Neuronal stem cell (in vitro differentiated cells): Measurements from ENCODE around the gene UNC13C.

Experiments used
- DNase-seq: peaks from one replicate; pipeline ENCODE4 v3.0.0-alpha.2; 2013; ENCODE audit warnings: low spot score
- H2AFZ ChIP-seq: one replicate; pipeline ENCODE4 v1.6.1; 2013; ENCODE audit warnings: mild to moderate bottlenecking, low read length, inconsistent platforms
- H2AK5ac ChIP-seq: 2 replicates; pipeline ENCODE4 v1.6.1; 2013; ENCODE audit warnings: low read depth, mild to moderate bottlenecking, inconsistent platforms, low read length, moderate library complexity, mixed read lengths
- H2BK120ac ChIP-seq: 2 replicates; pipeline ENCODE4 v1.6.1; 2013; ENCODE audit warnings: low read depth, mild to moderate bottlenecking, inconsistent platforms, low read length, moderate library complexity, mixed read lengths
- H2BK12ac ChIP-seq: one replicate; pipeline ENCODE4 v1.6.1; 2013; ENCODE audit warnings: low read length, inconsistent platforms
- H2BK15ac ChIP-seq: 2 replicates; pipeline ENCODE4 v1.6.1; 2013; ENCODE audit warnings: mild to moderate bottlenecking, low read length, inconsistent platforms, mixed read lengths
- H2BK5ac ChIP-seq: one replicate; pipeline ENCODE4 v1.6.1; 2013; ENCODE audit warnings: inconsistent platforms, mild to moderate bottlenecking, low read length, moderate library complexity
- H3K14ac ChIP-seq: one replicate; pipeline ENCODE4 v1.6.1; 2013; ENCODE audit warnings: low read length, inconsistent platforms
- H3K18ac ChIP-seq: 2 replicates; pipeline ENCODE4 v1.6.1; 2013; ENCODE audit warnings: low read length, inconsistent platforms
- H3K23ac ChIP-seq: 2 replicates; pipeline ENCODE4 v1.6.1; 2013; ENCODE audit warnings: low read depth, mild to moderate bottlenecking, mixed read lengths, low read length, inconsistent platforms; ENCODE audit not compliant: poor library complexity
- H3K27ac ChIP-seq: replicated peaks from 3 replicates; pipeline ENCODE4 v1.5.1; 2013; ENCODE audit warnings: low read length, inconsistent platforms
- H3K27me3 ChIP-seq, 3 experiments: 2 replicates each; pipeline ENCODE4 v1.6.1; 2013; ENCODE audit warnings: low read length in 3 of 3, mild to moderate bottlenecking in 2 of 3, inconsistent platforms in 1 of 3, low read depth in 1 of 3, mixed read lengths in 1 of 3, moderate library complexity in 1 of 3; ENCODE audit not compliant: control insufficient read depth in 3 of 3, insufficient read depth in 3 of 3
- H3K36me3 ChIP-seq, 2 donors: replicated peaks in 1 of 2; 2 replicates each; pipeline ENCODE4 v1.6.1; 2013; ENCODE audit warnings: low read length in 2 of 2; ENCODE audit not compliant: control insufficient read depth in 2 of 2, insufficient read depth in 2 of 2
- H3K4ac ChIP-seq: 2 replicates; pipeline ENCODE4 v1.6.1; 2013; ENCODE audit warnings: inconsistent platforms, mild to moderate bottlenecking, low read length, moderate library complexity
- H3K4me1 ChIP-seq, 2 donors: 1 replicate in 1 of 2; 2 replicates in 1 of 2; pipeline ENCODE4 v1.6.1; 2013; ENCODE audit warnings: low read length in 2 of 2, low read depth in 1 of 2; ENCODE audit not compliant: control insufficient read depth in 2 of 2, insufficient read depth in 1 of 2
- H3K4me2 ChIP-seq: one replicate; pipeline ENCODE4 v1.6.1; 2013; ENCODE audit warnings: mild to moderate bottlenecking, low read length, inconsistent platforms; ENCODE audit not compliant: insufficient read depth, poor library complexity, severe bottlenecking
- H3K4me3 ChIP-seq, 2 donors: 2 replicates each; pipeline ENCODE4 v1.5.1; 2013; ENCODE audit warnings: low read length in 2 of 2, mild to moderate bottlenecking in 2 of 2, inconsistent platforms in 1 of 2, moderate library complexity in 1 of 2
- H3K79me1 ChIP-seq: one replicate; pipeline ENCODE4 v1.6.1; 2013; ENCODE audit warnings: low read depth, mild to moderate bottlenecking, inconsistent platforms, low read length, moderate library complexity
- H3K9ac ChIP-seq: one replicate; pipeline ENCODE4 v1.6.1; 2013; ENCODE audit warnings: mild to moderate bottlenecking, low read depth, low read length, inconsistent platforms; ENCODE audit not compliant: poor library complexity
- H3K9me3 ChIP-seq, 2 donors: replicated peaks in 1 of 2; 2 replicates each; pipeline versions ENCODE3 to v1.6.1; 2013; ENCODE audit warnings: low read length in 2 of 2, mild to moderate bottlenecking in 2 of 2, inconsistent platforms in 1 of 2, low read depth in 1 of 2, mixed read lengths in 1 of 2, moderate library complexity in 1 of 2; ENCODE audit not compliant: control insufficient read depth in 2 of 2, insufficient read depth in 1 of 2
- H4K8ac ChIP-seq: one replicate; pipeline ENCODE4 v1.6.1; 2013; ENCODE audit warnings: low read depth, mild to moderate bottlenecking, inconsistent platforms, low read length, moderate library complexity
- H4K91ac ChIP-seq: one replicate; pipeline ENCODE4 v1.6.1; 2013; ENCODE audit warnings: low read length, low read depth, mild to moderate bottlenecking, inconsistent platforms; ENCODE audit not compliant: poor library complexity
- WGBS, 2 donors: extraction: QIAGEN DNeasy Blood & Tissue Kit; methylation state at CpG; one replicate each; pipeline ENCODE4 v1.1.7; 2013; ENCODE audit warnings: missing lambda C conversion rate in 2 of 2, mixed read lengths in 1 of 2; ENCODE audit not compliant: insufficient read length in 2 of 2, insufficient replicate concordance in 1 of 2; ENCODE audit errors: extremely low coverage in 2 of 2; 5-methylcytosine and 5-hydroxymethylcytosine counted together

UNC13C gene

DNA sequence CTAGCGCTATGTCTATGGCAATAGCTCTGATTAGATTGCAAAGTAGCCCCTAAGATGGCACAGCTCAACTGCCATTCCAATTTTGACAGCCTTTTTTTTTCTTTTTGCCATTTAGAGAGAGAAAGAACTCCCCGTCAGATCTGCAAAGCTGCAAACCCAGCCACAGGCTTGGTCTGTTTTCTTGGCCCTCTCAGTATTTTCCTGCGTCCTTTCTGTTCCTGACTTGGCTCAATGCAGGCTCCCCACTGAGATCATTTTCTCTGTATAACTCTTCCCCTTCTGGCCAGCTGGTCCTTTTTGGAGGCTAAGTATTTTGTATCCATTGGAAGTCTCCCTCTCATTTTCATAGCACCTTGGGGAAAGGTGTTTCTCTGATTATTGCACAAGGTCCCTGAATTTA, 386.7 kb downstream of the UNC13C start:
- H2AK5ac ChIP-seq, result no peak overlapping the region
- H4K91ac ChIP-seq, result no peak overlapping the region

DNA sequence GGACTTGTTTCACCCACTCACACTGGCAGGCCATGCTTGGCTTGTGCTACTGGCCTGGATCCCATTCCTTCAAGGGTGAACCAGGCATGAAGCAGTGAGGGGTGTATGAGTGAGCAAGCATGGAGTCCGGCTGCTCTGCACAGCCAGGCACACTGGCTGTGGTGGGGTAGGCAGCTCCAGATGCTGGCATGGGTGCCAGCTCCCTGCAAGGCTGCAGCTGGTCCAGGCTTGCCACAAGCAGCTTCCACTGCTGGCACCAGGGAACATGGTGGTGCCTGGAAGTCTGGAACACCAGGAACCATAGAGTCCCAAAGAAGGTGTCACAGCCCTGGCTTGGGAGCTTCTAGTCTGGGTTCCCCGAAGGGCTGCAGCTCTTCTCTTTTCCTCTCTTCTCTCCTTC, 395.1 kb downstream of the UNC13C start:
- no peak overlapping the region for H2AFZ ChIP-seq
- H3K4me3 ChIP-seq, result no peak overlapping the region
- no peak overlapping the region for H4K8ac ChIP-seq
- no CpG with 5 or more reads among the region's 2 CpGs for WGBS, 2 donors
- no peak overlapping the region for H2BK15ac ChIP-seq
- H3K4me1 ChIP-seq, result no peaks in the 10 kb centered on the region
- no peak overlapping the region for H2BK12ac ChIP-seq
- no peak overlapping the region for H3K23ac ChIP-seq
- no peak overlapping the region for H3K27ac ChIP-seq
- H3K4me2 ChIP-seq, result no peak overlapping the region
- no peak overlapping the region for H3K14ac ChIP-seq
- no peak overlapping the region for H2AK5ac ChIP-seq
- H3K9me3 ChIP-seq, result peaks cover 0 to 2% of the 10 kb centered on the region in 2 donors
- H2BK5ac ChIP-seq, result no peak overlapping the region
- H3K9ac ChIP-seq, result no peak overlapping the region
- H3K18ac ChIP-seq, result no peak overlapping the region
- H2BK120ac ChIP-seq, result no peak overlapping the region
- no peak overlapping the region for H3K4ac ChIP-seq
- no peak overlapping the region for H4K91ac ChIP-seq
- H3K79me1 ChIP-seq, result no peaks in the 10 kb centered on the region
- no peaks in the 10 kb centered on the region for H3K27me3 ChIP-seq
- H3K36me3 ChIP-seq, result no peaks in the 10 kb centered on the region
- no peak for DNase-seq

More for the DNA sequence above, 386.7 kb downstream of the UNC13C start:
- Histone ChIP-seq H2BK12ac (no peak overlapping the region), H4K8ac (no peak overlapping the region), H3K36me3 (no peaks in the 10 kb centered on the region), H3K23ac (no peak overlapping the region), H3K27ac (no peak overlapping the region), H2BK5ac (no peak overlapping the region), H3K27me3 (no peaks in the 10 kb centered on the region), H2AFZ (no peak overlapping the region), H2BK120ac (no peak overlapping the region), H3K4me1 (no peaks in the 10 kb centered on the region), H3K79me1 (no peaks in the 10 kb centered on the region), H3K4me3 (no peak overlapping the region), H3K4me2 (no peak overlapping the region), H3K14ac (no peak overlapping the region), H3K9ac (no peak overlapping the region), H3K4ac (no peak overlapping the region), H3K9me3 (no peaks in the 10 kb centered on the region), H2BK15ac (no peak overlapping the region), H3K18ac (no peak overlapping the region)
- DNase-seq, result no peak
- WGBS, 2 donors, result no CpG with 5 or more reads among the region's 3 CpGs

- WGBS, 2 donors, result no CpG with 5 or more reads among the region's 5 CpGs
- Histone ChIP-seq H2AFZ (no peak overlapping the region), H3K27ac (no peak overlapping the region), H2BK5ac (no peak overlapping the region), H4K91ac (peak overlapping the region; percentile 48), H3K9ac (peak overlapping the region; percentile 73), H2AK5ac (no peak overlapping the region), H3K18ac (peak overlapping the region; percentile 77), H2BK12ac (no peak overlapping the region), H3K4ac (no peak overlapping the region), H3K79me1 (no peaks in the 10 kb centered on the region), H3K4me2 (no peak overlapping the region), H3K23ac (no peak overlapping the region), H3K14ac (no peak overlapping the region), H3K4me3 (no peak overlapping the region), H3K27me3 (no peaks in the 10 kb centered on the region), H3K4me1 (no peaks in the 10 kb centered on the region), H2BK15ac (peak overlapping the region; percentile 2), H2BK120ac (no peak overlapping the region), H4K8ac (no peak overlapping the region), H3K9me3 (peaks cover 0 to 2% of the 10 kb centered on the region in 2 donors), H3K36me3 (no peaks in the 10 kb centered on the region)
- no peak for DNase-seq
Measured at GRCh38 chr15:54374184-54374952, 396.1 kb downstream of the UNC13C start.

GRCh38 chr15:54387799-54388198, 409.6 kb downstream of the UNC13C start:
- Histone ChIP-seq H3K4me1 (no peaks in the 10 kb centered on the region), H3K18ac (no peak overlapping the region), H4K8ac (no peak overlapping the region), H3K27me3 (no peaks in the 10 kb centered on the region), H3K9ac (no peak overlapping the region), H3K4me2 (no peak overlapping the region), H2BK12ac (no peak overlapping the region), H4K91ac (no peak overlapping the region), H2BK120ac (no peak overlapping the region), H2BK5ac (no peak overlapping the region), H3K9me3 (no peaks in the 10 kb centered on the region), H3K23ac (no peak overlapping the region), H3K36me3 (no peaks in the 10 kb centered on the region), H3K79me1 (no peaks in the 10 kb centered on the region), H2AFZ (no peak overlapping the region), H3K4ac (no peak overlapping the region), H3K27ac (no peak overlapping the region), H2AK5ac (no peak overlapping the region), H3K14ac (no peak overlapping the region), H3K4me3 (no peak overlapping the region), H2BK15ac (no peak overlapping the region)
- no CpG with 5 or more reads among the region's 1 CpG for WGBS, 2 donors
- no peak for DNase-seq
